Measurements from ENCODE around the gene SLX4IP.
A peak's percentile ranks its signal among the peaks of the same experiment; 100 is the strongest.

Gene SLX4IP

GRCh38 chr20:10538768-10539167 lies 103.7 kb downstream of the SLX4IP start:
- DNase-seq (ENCODE audit: low read depth) = no peak
- H3K4me3 ChIP-seq (ENCODE audit: low read depth, low read length) = no peak overlapping the region

GRCh38 chr20:10539818-10540553 lies 104.9 kb downstream of the SLX4IP start:
- DNase-seq (ENCODE audit: low read depth) = no peak
- H3K4me3 ChIP-seq (ENCODE audit: low read depth, low read length) = no peak overlapping the region

- no peak overlapping the region for H3K4me3 ChIP-seq (ENCODE audit: low read depth, low read length)
- peak; percentile 70 for DNase-seq (ENCODE audit: low read depth)
Measured at GRCh38 chr20:10540636-10541493, 105.8 kb downstream of the SLX4IP start.

- DNase-seq (ENCODE audit: low read depth) = no peak
- no peak overlapping the region for H3K4me3 ChIP-seq (ENCODE audit: low read depth, low read length)
Measured at GRCh38 chr20:10541668-10542411, 106.7 kb downstream of the SLX4IP start.

- H3K4me3 ChIP-seq (ENCODE audit: low read depth, low read length) = no peak overlapping the region
Measured at GRCh38 chr20:10542442-10542841, 107.3 kb downstream of the SLX4IP start.

GRCh38 chr20:10543480-10543879 lies 108.4 kb downstream of the SLX4IP start:
- no peak overlapping the region for H3K4me3 ChIP-seq (ENCODE audit: low read depth, low read length)
- DNase-seq (ENCODE audit: low read depth) = no peak

More at GRCh38 chr20:10542442-10542841, 107.3 kb downstream of the SLX4IP start:
- no peak for DNase-seq (ENCODE audit: low read depth)

GRCh38 chr20:10547276-10548114 lies 112.4 kb downstream of the SLX4IP start:
- DNase-seq (ENCODE audit: low read depth) = no peak
- no peak overlapping the region for H3K4me3 ChIP-seq (ENCODE audit: low read depth, low read length)

GRCh38 chr20:10549511-10549910 lies 114.4 kb downstream of the SLX4IP start:
- no peak overlapping the region for H3K4me3 ChIP-seq (ENCODE audit: low read depth, low read length)

GRCh38 chr20:10550204-10551118 lies 115.4 kb downstream of the SLX4IP start:
- H3K4me3 ChIP-seq (ENCODE audit: low read depth, low read length) = no peak overlapping the region
- DNase-seq (ENCODE audit: low read depth) = no peak

More at GRCh38 chr20:10549511-10549910, 114.4 kb downstream of the SLX4IP start:
- DNase-seq (ENCODE audit: low read depth) = no peak

GRCh38 chr20:10551732-10552724 lies 116.9 kb downstream of the SLX4IP start:
- DNase-seq (ENCODE audit: low read depth) = no peak
- H3K4me3 ChIP-seq (ENCODE audit: low read depth, low read length) = no peak overlapping the region

GRCh38 chr20:10553326-10553984 lies 118.3 kb downstream of the SLX4IP start:
- DNase-seq (ENCODE audit: low read depth) = no peak
- no peak overlapping the region for H3K4me3 ChIP-seq (ENCODE audit: low read depth, low read length)

GRCh38 chr20:10554285-10554684 lies 119.2 kb downstream of the SLX4IP start:
- no peak for DNase-seq (ENCODE audit: low read depth)
- no peak overlapping the region for H3K4me3 ChIP-seq (ENCODE audit: low read depth, low read length)

- DNase-seq (ENCODE audit: low read depth) = no peak
- no peak overlapping the region for H3K4me3 ChIP-seq (ENCODE audit: low read depth, low read length)
Measured at GRCh38 chr20:10555393-10555792, 120.3 kb downstream of the SLX4IP start.

- no peak overlapping the region for H3K4me3 ChIP-seq (ENCODE audit: low read depth, low read length)
- peak; percentile 25 for DNase-seq (ENCODE audit: low read depth)
Measured at GRCh38 chr20:10555865-10556308, 120.8 kb downstream of the SLX4IP start.

GRCh38 chr20:10556519-10557083 lies 121.5 kb downstream of the SLX4IP start:
- H3K4me3 ChIP-seq (ENCODE audit: low read depth, low read length) = no peak overlapping the region
- no peak for DNase-seq (ENCODE audit: low read depth)

- no peak for DNase-seq (ENCODE audit: low read depth)
- H3K4me3 ChIP-seq (ENCODE audit: low read depth, low read length) = no peak overlapping the region
Measured at GRCh38 chr20:10557685-10558084, 122.6 kb downstream of the SLX4IP start.

All from skeletal muscle cell (primary cell).